Activated naive CD8-positive, alpha-beta T cell treated with anti-CD3 and anti-CD28 coated beads, Interleukin-2, amount 50 U/mL, for 16 hours (primary cell): ENCODE data around the gene CLOCK.

Experiments
- DNase-seq: peaks from one replicate; pipeline ENCODE4 v3.0.0-alpha.2; 2020; ENCODE audit warnings: low read depth, low spot score

CLOCK gene

DNA sequence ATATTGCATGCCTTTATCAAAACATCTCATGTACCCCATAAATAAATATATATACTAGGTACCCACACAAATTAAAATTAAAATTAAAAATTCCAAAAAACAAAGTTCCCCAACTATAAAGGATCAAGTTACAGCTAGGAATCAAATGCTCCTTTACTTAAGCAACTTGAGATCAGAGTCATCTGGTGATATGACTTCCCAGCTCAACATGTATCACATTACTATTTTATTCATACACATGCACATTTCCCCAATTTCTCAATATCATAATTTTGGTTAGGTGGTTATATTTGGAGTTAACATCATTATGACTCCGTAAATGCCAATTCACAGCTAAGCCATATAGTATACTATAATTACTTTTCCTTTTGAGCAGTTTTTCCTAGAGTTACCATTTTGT is 60.9 kb downstream of the CLOCK start:
- no peak for DNase-seq

GRCh38 chr4:55483315-55483714 is 63.4 kb downstream of the CLOCK start:
- no peak for DNase-seq

GRCh38 chr4:55475394-55476243 is 71.1 kb downstream of the CLOCK start:
- no peak for DNase-seq

GRCh38 chr4:55469979-55470378 is 76.7 kb downstream of the CLOCK start:
- DNase-seq, result no peak

- DNase-seq, result no peak
Observed at GRCh38 chr4:55468724-55469123, 78.0 kb downstream of the CLOCK start.

DNA sequence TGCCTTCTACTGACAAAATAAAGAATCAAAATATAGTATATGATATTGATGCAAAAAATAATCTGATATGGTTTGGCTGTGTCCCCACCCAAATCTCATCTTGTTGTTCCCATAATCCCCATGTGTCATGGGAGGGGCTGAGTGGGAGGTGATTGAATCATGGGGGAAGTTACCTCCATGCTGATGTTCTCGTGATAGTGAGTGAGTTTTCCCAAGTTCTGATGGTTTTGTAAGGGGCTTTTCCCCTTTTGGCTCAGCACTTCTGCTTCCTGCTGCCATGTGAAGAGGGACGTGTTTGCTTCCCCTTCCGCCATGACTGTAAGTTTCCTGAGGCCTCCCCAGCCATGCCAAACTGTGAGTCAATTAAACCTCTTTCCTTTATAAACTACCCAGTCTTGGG is 80.7 kb downstream of the CLOCK start:
- no peak for DNase-seq

DNA sequence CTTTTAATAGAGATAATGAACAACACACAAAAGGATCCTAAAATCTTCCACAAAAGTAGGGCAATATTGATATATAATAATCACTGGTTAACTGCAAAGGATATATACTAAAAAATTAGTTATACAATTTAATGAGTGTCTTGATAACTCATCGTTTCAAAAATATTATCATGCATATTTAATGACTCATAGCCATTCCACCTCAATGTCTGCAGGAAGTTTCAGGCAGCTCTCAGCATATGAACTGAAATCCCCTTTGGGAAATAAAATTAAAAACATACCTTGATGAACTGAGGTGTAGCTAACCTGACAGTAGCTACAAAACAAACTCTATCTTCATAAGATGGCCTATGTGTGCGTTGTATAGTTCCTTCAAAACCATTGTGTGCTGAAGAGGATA is 88.1 kb downstream of the CLOCK start:
- no peak for DNase-seq

GRCh38 chr4:55458164-55458563 is 88.5 kb downstream of the CLOCK start:
- DNase-seq, result no peak

DNA sequence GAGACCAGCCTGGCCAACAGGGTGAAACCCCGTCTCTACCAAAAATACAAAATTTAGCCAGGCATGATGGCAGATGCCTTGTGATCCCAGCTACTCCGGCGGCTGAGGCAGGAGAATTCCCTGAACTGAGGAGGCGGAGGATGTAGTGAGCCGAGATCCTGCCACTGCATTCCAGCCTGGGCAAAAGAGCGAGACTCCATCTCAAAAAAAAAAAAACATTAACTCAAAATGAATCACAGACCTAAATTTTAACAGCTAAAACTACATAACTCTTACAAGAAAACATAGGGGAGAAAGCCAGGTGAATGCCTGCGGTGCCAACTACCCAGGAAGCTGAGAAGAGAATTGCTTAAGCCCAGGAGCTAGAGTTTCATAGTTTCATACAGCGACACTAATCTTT is 96.1 kb downstream of the CLOCK start:
- no peak for DNase-seq

DNA sequence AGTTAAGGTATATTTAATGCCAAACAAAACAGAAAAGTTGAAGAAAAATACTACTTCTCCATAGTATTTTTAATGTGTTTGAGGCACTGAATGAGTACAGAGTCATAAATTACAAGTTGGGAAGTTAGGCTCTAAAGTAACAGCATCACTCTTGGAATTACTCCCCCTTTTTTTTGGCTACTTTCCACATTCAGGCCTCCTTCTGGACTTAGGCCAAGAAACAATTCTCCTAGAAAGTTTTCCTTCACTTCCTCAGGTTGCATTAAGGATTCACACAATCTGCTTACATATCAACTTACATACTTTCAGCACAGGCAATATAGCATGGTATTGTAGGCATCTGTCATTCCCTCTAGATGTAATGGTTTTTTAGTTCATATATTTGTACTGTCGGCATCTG is 98.9 kb downstream of the CLOCK start:
- DNase-seq, result no peak

GRCh38 chr4:55447108-55447708 is 99.5 kb downstream of the CLOCK start:
- no peak for DNase-seq

DNA sequence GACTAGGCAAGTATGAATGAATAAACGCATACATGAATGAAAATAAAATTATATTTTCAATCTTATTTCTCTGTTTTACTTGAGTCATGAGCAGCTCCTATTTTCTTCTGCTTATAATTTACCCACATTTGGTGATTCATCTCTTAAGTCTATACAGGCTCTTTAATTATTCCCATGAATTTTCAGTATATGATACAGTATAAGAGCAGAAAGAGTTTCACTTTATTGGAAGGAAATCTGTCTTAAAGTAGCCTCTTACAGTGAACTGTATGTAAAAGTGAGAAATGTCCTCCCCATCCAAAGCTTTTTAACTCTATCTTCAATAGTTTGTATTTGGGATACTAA is 100.2 kb downstream of the CLOCK start:
- DNase-seq, result no peak

- DNase-seq, result no peak
Observed at GRCh38 chr4:55445921-55446577, 100.7 kb downstream of the CLOCK start.

- no peak for DNase-seq
Observed at GRCh38 chr4:55444827-55445226, 101.9 kb downstream of the CLOCK start.

DNA sequence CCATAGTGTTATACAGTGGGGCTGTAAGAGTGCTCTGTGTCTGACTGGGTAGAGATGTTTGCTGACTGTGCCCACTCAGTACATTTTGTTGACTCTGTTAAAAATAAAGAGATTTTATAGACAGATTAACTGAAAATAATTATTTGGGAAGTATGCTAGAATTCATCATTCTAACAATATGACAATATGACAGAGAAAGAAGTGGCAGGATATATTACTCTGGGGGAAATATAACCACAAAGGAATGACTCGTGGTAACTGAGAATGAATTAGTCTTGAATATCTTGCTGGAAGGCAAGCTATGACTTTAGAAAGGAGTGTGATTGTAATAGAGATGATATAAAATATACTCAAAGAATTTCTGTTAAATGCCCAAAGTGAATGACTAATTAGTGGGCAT is 104.2 kb downstream of the CLOCK start:
- DNase-seq, result no peak

- DNase-seq, result no peak
Observed at GRCh38 chr4:55440786-55441185, 105.9 kb downstream of the CLOCK start.

GRCh38 chr4:55439023-55439422 is 107.7 kb downstream of the CLOCK start:
- no peak for DNase-seq

- no peak for DNase-seq
Observed at GRCh38 chr4:55438314-55438713, 108.4 kb downstream of the CLOCK start.

DNA sequence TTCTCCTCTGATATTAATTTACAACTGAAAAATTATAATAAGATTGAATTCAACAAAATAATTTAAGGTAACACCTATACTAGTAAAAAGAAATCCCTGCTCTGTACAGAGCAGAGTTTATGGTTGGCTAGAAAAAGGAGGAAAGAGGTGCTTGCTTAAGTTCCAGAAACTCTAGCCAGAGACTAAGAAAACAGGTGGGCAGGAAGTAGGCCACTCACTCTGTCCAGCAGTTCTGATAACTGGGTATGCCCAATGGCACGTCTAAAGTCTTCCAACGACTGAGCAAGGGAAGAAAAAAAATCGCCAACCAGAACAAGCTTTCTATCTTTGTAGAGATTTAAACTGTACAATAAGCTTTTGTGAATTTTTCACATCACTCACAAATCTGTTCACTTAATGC is 108.9 kb downstream of the CLOCK start:
- DNase-seq, result no peak

DNA sequence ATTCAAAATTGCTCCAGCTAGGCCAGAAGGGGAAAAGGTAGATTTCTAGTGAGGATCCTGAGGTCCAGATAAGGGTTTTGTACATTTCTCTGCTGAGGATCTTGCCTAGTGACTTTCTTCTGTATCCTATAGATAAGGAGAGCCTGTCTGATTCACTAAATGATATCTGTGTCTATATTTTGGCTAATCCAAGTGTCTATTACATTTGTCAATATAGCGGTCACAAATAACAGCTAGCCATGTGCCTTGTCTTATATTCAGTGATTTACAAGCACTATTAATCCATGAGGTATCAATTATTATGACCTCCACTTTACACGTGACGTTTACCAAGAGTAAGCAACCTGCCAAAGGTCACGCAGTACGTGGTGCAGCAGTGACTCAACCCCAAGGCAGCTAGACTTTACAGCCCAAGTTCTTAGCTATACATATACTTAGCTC is 109.3 kb downstream of the CLOCK start:
- no peak for DNase-seq

GRCh38 chr4:55435141-55435841 is 111.4 kb downstream of the CLOCK start:
- no peak for DNase-seq

GRCh38 chr4:55431710-55432336 is 114.9 kb downstream of the CLOCK start:
- DNase-seq, result no peak
